T-helper 9 cell (primary cell): ENCODE data around the gene ANOS1.
"Not testable (repeated sequence)": the region's sequence is repeated elsewhere in the genome, so short reads cannot be mapped to it uniquely, and the experiment has no call there.

Experiments used
- DNase-seq: peaks from one replicate; pipeline ENCODE4 v3.0.0-alpha.2; 2020

ANOS1 gene

GRCh38 chrX:8607326-8607725, 124.6 kb downstream of the ANOS1 start:
- no peak for DNase-seq

GRCh38 chrX:8604131-8604530, 127.8 kb downstream of the ANOS1 start:
- no peak for DNase-seq

- DNase-seq, result no peak
Measured at GRCh38 chrX:8591501-8591900, 140.4 kb downstream of the ANOS1 start.

GRCh38 chrX:8586953-8587352, 145.0 kb downstream of the ANOS1 start:
- DNase-seq, result no peak

GRCh38 chrX:8579602-8580001, 152.3 kb downstream of the ANOS1 start:
- no peak for DNase-seq

- no peak for DNase-seq
Measured at GRCh38 chrX:8576821-8577220, 155.1 kb downstream of the ANOS1 start.

GRCh38 chrX:8565729-8566128, 166.2 kb downstream of the ANOS1 start:
- DNase-seq, result no peak

- DNase-seq, result no peak
Measured at GRCh38 chrX:8548446-8548845, 183.5 kb downstream of the ANOS1 start.

GRCh38 chrX:8546715-8547114, 185.2 kb downstream of the ANOS1 start:
- no peak for DNase-seq

GRCh38 chrX:8520791-8521190, 211.1 kb downstream of the ANOS1 start:
- DNase-seq, result no peak

GRCh38 chrX:8520178-8520577, 211.8 kb downstream of the ANOS1 start:
- no peak for DNase-seq

- DNase-seq, result no peak
Measured at GRCh38 chrX:8504451-8504850, 227.5 kb downstream of the ANOS1 start.

GRCh38 chrX:8502101-8502500, 229.8 kb downstream of the ANOS1 start:
- DNase-seq, result not testable (repeated sequence)

- DNase-seq, result no peak
Measured at GRCh38 chrX:8500203-8500602, 231.7 kb downstream of the ANOS1 start.

GRCh38 chrX:8495036-8495435, 236.9 kb downstream of the ANOS1 start:
- DNase-seq, result not testable (repeated sequence)

- DNase-seq, result no peak
Measured at GRCh38 chrX:8484360-8484949, 247.5 kb downstream of the ANOS1 start.
